GM10847 (cell line): Measurements from ENCODE around the gene FCHSD2.
A peak's percentile ranks its signal among the peaks of the same experiment; 100 is the strongest.

Experiments used
- POLR2A ChIP-seq: IDR thresholded peaks from 2 replicates; pipeline ENCODE4 v1.6.1; 2011; ENCODE audit not compliant: insufficient read length; ENCODE audit errors: extremely low read depth

FCHSD2 gene

GRCh38 chr11:72831521-72832300 lies 310.4 kb downstream of the FCHSD2 start:
- peak; percentile 12 for TF ChIP-seq POLR2A

- TF ChIP-seq POLR2A, result no peak
Observed at GRCh38 chr11:72829884-72830533, 312.1 kb downstream of the FCHSD2 start.

DNA sequence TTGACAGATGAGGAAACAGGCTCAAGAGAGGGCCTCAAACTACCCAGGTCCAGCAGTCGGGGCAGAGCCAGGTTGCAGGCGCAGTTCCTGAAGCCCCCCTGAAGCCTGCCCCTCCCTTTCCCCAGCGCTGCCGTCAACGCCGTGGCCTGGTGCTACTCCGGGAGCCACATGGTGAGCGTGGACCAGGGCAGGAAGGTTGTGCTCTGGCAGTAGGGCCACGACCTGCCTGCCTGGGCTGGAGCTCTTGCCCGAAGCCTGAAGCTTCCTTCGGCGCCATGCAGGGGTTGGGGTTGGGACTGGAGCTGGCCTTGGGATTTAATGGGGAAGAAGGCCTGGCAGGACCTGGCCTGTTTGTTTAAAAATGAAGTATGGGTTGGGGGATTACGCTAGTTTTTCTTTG lies 312.9 kb downstream of the FCHSD2 start:
- no peak for TF ChIP-seq POLR2A

DNA sequence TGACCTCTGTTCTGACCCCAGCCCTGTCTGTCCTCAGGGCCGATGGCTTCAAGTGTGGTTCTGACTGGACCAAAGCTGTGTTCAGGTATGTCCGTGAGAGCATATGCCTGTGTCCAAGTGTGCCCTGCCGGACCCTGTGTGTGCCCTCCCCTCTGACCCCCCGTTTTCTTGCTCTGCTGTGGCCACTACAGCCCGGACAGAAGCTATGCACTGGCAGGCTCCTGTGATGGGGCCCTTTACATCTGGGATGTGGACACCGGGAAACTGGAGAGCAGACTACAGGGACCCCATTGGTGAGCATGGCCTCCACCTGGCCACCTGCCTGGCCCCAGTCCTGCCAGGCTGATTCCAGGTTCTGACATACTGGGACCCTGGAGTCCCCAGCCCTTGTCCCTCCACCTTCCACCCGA lies 313.4 kb downstream of the FCHSD2 start:
- no peak for TF ChIP-seq POLR2A

- no peak for TF ChIP-seq POLR2A
Observed at GRCh38 chr11:72828081-72828567, 314.0 kb downstream of the FCHSD2 start.

DNA sequence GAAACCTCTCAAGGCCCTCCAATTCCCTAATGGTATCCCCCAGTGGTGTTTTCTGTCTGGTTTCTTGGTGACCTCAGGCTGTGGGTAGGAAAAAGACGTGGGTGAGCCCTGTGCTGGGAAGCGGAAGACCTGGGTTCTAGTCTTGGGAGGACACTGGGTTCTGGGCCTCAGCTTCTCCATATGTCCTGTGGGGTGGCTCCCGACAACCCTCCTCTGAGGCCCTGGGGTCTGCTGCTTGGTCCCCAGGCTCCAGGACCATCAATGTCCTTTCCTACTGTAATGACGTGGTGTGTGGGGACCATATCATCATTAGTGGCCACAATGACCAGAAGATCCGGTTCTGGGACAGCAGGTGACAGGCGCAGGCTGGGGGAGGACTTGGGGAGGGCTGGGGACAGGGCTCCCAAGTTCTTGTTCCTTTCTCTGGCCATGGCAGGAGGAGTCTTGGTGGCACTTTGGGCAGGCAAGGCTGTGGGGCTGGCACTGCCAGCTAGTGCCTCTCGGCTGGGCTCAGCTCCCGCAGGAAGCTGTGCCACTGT lies 315.1 kb downstream of the FCHSD2 start:
- TF ChIP-seq POLR2A, result no peak

DNA sequence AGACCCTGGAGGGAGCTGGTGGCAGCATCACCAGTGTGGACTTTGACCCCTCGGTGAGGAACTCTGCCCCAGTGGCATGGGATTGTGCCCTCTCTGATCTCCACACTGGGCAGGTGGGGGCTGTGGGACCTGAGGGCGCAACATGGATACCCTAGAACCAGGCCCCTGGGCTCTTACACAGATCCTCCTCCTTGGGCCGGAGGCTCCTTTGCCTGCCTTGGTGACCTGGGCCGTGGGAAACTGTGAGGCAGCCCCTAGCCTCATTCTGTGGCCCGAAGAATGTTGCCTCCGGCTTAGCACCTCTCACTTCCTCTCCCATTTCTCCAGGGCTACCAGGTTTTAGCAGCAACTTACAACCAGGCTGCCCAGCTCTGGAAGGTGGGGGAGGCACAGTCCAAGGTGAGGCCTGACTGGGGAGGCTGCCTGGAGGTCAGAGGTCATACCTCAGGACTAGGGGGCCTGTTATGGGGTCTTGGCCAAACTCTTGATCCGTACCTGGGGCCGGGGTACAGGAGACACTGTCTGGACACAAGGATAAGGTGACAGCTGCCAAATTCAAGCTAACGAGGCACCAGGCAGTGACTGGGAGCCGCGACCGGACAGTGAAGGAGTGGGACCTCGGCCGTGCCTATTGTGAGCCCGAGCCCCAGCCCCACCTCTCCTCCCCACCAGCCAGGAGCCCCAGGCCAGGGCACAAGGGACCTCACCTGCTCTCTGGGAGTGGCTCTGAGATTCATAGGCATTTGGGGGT lies 315.8 kb downstream of the FCHSD2 start:
- no peak for TF ChIP-seq POLR2A

DNA sequence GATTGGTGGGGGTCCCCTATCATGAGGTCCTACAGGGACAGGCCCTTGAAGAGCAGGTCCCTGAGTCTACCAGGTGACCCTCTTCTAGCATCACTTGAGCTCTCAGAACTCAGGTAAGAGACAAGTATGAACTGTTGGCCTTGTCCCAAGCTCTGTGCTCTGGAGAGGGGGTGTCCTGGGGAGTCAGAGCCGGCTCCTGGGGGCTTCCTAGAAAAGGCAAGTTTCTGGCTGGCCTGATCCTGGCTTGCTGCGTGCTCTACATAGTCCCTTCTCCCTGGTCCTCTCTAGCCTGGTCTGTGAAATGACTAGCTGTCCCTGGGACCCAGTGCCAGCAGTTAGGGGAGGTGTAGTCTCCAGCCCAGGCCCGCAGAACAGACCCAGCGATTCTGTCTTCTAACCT lies 316.5 kb downstream of the FCHSD2 start:
- TF ChIP-seq POLR2A, result no peak

DNA sequence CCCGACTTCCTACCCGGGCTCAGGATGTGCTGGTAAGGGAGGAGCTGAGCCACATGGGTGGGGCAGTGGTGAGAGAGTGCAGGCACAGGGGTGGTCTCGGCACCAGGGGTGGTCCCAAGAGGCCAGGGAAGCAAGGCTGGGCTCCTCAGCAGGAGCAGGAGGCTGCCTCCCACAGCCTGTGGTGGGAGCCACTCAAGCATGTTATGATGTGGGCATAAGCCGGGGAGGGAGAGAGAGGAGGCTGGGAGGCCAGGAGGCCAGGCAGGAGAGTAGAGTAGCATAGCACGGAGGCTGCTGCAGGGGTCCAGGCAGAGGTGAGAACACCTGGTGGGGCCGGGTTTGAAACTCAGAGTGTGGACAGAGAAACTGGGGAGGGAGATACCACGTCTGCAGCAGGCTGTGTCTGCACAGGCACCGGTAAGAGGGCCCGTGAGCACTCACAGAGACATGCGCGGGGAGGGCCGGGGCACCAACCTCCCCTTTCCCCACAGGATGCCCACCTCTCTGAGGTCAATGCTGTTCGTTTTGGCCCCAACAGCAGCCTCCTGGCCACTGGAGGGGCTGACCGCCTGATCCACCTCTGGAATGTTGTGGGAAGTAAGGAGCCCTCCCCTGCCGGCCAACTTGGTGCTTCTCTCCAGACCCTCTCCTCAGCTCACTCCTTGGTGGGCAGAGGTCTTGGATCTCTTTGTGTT lies 317.2 kb downstream of the FCHSD2 start:
- no peak for TF ChIP-seq POLR2A

DNA sequence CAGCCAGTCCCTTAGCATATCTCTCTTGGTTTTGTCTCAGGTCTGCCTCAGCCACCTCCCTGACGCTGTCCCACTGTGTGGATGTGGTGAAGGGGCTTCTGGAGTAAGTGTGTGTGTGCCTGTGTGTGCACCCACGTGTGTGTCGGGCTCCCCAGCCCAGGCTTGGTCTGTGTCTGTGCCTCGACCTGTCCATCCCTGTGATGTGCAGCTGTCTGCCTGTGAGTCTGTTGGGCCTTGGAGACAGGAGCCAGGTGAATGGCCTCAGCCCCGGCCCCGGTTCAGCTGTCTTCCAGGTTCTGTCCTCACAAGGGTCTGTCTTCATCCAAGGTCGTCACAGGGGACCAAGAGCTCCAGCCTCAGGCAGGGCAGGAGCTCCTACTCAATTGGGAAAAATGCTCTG lies 318.1 kb downstream of the FCHSD2 start:
- TF ChIP-seq POLR2A, result no peak

GRCh38 chr11:72823105-72823804 lies 318.9 kb downstream of the FCHSD2 start:
- TF ChIP-seq POLR2A, result peak; percentile 16

DNA sequence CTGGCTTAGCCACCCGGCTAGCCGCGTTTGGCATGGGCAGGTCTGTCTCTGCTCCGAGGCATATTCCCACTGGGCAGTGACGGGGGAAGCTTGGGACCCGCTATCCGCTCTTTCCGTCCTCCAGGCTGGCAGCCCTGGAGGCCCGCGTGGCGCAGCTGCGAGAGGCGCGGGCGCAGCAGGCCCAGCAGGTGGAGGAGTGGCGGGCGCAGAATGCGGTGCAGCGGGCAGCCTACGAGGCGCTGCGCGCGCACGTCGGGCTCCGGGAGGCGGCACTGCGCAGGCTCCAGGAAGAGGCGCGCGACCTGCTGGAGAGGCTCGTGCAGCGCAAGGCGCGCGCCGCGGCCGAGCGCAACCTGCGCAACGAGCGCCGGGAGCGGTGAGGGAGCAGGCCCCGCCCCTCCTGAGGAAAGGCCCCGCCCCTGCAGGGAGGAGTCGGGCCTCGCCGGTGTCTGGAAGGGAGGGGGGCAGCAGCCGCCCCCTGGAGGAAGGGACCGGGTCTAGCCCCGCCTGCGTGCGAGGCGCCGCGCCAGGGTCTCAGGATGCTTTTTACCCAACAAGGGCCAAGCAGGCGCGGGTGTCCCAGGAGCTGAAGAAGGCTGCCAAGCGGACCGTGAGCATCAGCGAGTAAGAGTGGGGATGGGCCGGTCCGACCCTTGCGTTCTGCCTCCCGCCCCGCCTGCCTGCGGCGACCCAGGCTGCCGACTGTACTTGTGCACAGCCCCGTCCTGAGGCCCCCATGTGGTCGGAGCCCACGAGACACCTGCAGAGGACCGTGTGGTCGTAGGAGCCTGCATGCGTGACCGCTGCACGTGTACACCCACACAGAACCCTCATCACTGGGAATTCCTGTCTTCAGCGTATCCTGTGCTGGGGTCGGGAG lies 320.0 kb downstream of the FCHSD2 start:
- TF ChIP-seq POLR2A, result no peak

DNA sequence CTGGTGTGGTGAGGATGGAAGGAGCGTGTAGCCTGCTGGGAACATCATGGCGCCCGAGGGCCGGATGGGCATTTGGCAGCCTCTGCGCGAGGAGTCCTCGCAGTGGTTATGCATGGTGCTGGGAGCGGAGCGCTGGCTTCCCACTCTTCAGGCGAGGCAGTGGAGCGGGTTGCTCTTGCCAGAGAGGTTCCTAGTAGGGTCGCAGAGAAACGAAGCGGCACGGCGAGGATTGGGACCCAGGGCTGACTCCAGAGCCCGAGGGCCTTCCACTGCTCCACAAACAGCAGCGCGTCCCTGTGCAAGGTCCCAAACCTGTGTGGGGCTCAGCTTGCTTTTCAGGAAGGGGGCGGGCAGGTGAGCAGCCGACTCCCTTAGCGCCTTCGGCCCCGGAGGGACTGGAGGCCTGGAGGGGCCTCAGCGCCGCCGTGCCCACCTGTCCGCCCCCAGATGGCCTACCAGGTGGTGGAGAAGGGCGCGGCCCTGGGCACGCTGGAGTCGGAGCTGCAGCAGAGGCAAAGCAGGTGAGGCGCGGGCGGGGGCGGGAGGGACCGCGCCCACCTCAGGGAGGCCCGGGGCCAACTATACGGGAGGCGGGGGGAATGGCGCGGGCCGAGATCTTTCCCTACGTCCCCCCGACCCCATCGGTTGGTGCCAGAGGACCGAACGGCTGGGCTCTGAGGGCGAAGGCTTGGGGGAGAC lies 320.7 kb downstream of the FCHSD2 start:
- no peak for TF ChIP-seq POLR2A

DNA sequence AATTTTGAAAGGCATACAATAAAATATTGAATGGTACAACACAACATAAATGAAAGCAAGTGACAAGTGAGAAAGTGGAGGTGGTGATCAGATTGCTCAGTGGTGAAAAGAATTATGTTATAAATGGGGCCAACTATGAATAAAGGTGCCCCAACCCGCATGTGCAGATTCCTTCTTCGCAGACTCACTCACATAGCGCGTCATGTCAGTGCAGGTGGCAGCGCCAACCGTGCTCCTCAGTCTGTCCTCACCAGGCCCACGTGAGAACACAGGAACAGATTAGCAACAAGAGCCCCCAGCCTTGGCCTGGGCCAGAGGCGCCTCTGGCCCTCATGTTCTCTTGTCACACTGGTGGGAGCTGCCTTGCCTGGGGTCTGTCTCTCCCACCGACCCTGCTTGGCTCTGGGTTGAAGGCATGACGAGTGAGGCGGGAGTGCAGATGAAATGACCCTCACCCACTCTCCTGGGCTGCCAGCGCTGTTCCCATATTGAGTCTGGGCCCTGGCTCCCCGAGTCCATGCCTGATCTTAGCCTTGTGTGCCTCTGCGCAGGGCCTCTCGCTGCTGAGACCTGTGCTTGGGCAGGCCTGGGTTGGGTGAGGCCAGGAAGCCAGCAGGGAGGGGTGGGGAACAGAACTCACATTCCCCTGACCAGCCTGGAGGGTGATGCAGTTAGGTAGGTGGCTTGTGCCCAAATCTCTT lies 321.5 kb downstream of the FCHSD2 start:
- no peak for TF ChIP-seq POLR2A
